ENCODE data around the gene CDH6.

DNA sequence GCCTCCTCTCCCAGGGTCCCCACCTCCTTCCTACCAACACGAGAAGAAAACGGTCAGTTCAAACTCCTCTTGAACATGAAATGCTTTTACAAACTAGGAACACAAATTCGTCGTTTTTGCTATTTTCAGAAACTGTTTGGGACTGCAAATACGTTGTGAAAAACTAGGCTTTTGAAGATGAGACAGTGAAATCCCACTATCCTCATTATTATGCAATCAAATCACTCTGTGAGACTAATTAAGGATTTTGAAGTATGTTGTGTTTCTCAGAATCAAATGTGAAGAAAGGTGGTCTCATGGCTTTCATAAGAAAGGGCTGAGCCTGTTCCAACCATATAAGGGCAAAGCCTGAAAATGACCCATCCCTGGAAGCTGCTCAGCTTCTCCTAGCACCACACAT, 33.2 kb downstream of the CDH6 start:
- TF ChIP-seq, protein P1, sequence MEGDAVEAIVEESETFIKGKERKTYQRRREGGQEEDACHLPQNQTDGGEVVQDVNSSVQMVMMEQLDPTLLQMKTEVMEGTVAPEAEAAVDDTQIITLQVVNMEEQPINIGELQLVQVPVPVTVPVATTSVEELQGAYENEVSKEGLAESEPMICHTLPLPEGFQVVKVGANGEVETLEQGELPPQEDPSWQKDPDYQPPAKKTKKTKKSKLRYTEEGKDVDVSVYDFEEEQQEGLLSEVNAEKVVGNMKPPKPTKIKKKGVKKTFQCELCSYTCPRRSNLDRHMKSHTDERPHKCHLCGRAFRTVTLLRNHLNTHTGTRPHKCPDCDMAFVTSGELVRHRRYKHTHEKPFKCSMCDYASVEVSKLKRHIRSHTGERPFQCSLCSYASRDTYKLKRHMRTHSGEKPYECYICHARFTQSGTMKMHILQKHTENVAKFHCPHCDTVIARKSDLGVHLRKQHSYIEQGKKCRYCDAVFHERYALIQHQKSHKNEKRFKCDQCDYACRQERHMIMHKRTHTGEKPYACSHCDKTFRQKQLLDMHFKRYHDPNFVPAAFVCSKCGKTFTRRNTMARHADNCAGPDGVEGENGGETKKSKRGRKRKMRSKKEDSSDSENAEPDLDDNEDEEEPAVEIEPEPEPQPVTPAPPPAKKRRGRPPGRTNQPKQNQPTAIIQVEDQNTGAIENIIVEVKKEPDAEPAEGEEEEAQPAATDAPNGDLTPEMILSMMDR (IDR thresholded peaks at IDR 0.05; ENCODE audit: borderline replicate concordance, extremely low read depth, low read length, poor library complexity, severe bottlenecking), result no peak
- no peak for TF ChIP-seq EZH2 (IDR thresholded peaks at IDR 0.05; ENCODE audit: borderline replicate concordance, low read depth, low read length, severe bottlenecking)

Measured in DND-41 (cell line).